Measurements from ENCODE around the gene SLC25A38.
A peak's percentile ranks its signal among the peaks of the same experiment; 100 is the strongest.
"Not testable (repeated sequence)": the region's sequence is repeated elsewhere in the genome, so short reads cannot be mapped to it uniquely, and the experiment has no call there.

Gene SLC25A38

DNA sequence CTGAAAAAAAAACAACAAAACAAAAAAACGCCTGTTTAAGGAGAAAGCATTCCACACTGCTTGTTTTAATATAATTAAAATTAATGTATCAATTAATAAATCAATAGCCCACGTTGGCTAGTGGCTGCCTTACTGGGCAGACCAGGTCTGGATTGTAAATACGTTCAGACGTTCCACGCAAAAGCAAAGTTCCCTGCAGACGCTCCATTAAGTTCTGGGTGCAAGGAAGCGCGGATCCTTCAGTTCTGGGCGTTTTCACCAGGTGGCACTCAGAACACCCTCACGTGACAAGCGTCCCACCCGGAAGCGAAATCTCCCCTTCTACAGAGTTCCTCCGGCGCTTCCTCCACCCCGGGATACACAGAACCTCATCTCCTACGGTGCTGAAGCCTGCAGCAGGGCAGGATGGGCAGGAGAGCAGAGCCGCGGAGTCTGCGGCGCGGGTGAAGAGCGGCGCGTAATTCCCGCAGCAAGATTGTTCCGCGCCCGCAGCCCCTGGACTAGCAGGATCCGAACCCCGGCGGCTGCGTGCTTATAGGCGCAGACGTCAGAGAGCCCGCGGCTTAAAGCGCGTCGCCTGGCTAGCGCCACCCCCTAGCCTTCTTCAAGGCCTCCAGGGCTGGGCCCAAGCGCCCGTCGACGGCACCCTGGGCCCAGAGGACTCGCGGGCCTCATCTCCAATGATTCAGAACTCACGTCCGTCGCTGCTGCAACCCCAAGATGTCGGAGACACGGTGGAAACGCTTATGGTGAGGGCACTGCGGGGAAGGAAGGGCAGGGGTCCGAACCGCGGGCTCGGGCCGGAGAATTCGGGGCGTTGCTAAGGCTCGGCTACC lies at the start of gene SLC25A38:
TSS of gene SLC25A38 (plus strand) at position 326 of the 836 bp plus-strand sequence. CDS start at position 681, 355 bp downstream.
- peak; percentile 80 to 82 for DNase-seq

GRCh38 chr3:39333607-39334006 lies 49.6 kb upstream of the SLC25A38 start:
- DNase-seq = no peak

GRCh38 chr3:39334205-39334604 lies 49.0 kb upstream of the SLC25A38 start:
- no peak for DNase-seq

DNA sequence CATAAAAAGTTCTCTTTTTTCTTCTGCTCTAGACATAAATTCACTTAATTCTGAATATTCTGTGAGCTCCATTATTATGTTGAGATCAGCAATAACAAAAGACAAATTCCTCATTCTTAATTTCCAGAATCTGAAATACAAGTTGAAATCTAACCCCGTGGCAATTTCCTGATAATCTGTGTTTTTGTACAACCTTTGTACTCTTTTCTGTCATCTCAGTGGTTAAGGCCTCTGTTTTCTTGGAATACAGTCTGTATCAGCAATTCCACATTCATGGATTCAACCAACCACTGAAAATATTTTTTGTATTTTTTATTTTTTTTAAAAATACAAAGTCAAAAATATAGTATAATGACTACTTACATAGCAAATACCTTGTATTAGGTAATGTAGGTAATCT lies 45.0 kb upstream of the SLC25A38 start:
- DNase-seq = no peak

DNA sequence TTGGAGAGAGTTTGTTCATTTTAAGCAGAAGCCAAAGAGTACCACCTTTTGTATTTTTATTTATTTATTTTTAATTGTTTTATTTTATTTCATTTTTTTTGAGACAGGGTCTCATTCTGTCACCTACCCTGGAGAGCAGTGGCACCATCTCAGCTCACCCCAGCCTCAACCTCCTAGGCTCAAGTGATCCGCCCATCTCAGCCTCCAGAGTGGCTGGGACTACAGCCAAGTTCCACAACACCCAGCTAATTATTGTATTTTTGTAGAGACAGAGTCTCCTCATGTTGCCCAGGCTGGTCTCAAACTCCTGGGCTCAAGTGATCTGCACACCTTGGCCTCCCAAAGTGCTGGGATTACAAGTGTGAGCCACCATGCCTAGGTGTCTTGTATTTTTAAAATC lies 44.1 kb upstream of the SLC25A38 start:
- no peak for DNase-seq

- no peak for DNase-seq
Observed at GRCh38 chr3:39343076-39343717, 40.0 kb upstream of the SLC25A38 start.

GRCh38 chr3:39343760-39344159 lies 39.4 kb upstream of the SLC25A38 start:
- DNase-seq = no peak

GRCh38 chr3:39344746-39345344 lies 38.3 kb upstream of the SLC25A38 start:
- no peak for DNase-seq

DNA sequence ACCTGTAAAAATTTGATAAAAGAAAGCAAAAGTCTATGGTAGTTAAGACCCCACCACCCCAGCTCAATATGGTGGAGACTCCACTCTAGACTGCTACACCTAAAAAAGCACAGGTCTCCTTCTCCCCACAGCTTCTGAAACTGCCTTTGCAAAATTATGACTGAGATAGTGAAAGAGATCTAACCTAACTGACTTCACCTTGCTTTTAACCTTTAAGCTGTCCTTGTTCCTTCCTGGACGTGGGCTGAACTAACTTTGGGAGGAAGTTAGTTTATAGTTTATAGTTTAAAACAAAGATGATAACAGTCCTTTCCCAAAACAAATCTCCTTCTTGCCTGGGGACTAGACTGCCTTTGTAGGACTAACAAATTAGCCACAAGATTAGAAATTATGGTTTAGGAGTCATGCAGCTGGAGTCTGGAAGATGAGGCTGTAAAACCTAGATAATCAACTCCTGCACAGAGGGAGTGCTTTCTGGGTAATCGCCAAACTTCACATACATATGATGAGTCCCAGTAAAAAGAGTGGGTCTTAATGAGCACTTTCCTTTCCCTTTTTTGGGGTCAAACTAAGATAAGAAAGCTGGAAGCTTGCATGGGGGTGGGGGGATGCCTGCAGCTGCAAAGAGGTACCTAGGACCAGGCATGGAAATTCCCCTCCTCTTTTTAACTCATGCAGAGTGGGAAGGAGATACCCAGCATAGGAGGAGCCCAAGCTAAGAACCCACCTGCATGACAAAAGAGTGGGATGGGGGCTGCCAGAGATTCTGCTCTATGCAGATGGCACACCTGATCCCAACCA lies 36.2 kb upstream of the SLC25A38 start:
- DNase-seq = no peak

- DNase-seq = no peak
Observed at GRCh38 chr3:39347586-39347876, 35.6 kb upstream of the SLC25A38 start.

DNA sequence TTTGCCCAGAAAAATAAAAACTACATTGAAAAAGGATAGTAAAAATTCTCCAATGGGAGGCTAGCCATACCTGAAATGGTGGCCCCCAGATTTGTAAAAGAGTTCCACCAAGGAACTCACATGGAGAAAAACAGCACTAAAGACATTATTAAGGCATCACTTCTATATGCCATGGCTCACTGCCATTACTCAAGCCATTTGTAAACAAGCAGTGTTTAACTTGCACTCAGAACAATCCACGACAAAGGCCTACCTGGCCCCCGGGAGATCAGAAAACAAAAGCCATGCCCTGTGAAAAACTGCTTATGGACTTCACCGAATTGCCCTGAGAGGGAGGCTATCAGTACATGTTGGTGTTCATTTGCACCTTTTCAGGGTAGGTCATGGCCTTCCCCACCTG lies 34.1 kb upstream of the SLC25A38 start:
- DNase-seq = no peak

DNA sequence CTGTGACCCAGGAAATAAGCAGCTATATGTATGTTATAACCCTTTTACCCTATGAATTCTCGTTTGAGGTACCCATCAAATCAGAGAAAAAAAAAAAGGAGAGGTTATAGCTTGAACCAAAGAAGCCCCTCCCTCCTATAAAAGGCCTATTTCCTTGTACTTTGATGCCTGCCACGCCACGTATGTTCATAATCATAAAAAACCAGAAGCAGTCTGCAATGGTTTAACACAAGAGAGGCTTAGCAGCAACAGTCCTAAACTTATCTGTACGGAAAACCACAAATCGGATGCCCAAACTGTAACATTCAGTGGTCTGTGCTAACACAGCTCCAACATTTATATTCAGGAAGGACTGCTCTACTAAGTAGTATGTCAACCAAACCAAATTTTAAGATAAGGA lies 32.5 kb upstream of the SLC25A38 start:
- DNase-seq = no peak

DNA sequence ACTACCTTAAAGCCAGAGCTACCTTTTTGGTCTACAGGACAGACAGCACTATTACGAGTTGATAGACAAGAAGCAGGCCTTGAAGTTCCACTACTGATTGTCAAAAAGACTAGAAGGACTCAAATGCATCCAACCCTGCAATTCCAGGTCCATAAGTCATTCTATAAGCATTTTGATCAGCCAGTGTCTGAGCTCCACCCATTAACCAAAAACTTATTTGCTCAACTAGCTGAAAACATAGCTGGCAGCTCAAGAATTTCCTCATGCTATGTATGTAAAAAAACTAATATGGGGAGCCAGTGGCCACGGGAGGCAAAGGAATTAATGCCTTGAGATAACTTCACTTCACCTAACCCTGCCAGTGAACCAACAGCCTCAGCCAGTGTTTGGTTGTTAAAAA lies 32.0 kb upstream of the SLC25A38 start:
- not testable (repeated sequence) for DNase-seq

GRCh38 chr3:39353168-39353927 lies 29.8 kb upstream of the SLC25A38 start:
- not testable (repeated sequence) for DNase-seq

DNA sequence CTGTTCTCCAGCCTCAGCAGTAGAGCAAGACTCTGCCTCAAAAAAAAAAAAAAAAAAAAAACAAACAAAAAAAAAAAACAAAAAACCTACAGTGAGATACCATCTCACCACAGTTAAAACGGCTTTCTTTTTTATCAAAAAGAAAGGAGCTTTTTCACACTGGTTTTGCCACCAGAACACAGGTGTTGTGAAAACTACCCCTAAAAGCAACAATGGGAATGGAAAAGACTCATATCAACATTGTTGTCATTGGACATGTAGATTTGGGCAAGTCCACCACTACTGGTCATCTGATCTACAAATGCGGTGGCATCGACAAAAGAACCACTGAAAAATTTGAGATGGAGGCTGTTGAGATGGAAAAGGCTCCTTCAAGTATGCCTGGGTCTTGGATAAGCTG lies 24.8 kb upstream of the SLC25A38 start:
- DNase-seq = no peak

GRCh38 chr3:39361252-39361927 lies 21.8 kb upstream of the SLC25A38 start:
- DNase-seq = peak in 1 of 2 donors; percentile 33

DNA sequence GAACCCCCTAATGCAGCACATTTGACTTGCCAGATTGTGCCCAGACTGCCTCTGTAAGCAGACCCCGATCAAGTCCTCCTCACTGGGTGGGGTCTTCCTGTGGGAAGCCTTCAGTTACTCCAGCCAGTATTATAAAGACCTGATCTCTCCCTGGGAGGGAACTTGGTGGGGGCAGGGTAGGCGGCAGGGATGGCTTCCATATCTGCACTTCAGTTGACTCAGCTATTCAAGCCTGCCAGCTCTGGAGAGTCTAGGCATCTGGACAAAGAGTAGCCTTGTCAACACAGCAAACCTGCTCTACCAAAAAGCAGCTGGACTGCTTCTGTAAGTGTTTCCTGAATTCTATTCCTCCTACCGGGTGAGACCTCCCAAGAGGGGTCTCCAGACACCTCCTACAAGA lies 21.0 kb upstream of the SLC25A38 start:
- no peak for DNase-seq

GRCh38 chr3:39362812-39363211 lies 20.4 kb upstream of the SLC25A38 start:
- no peak for DNase-seq

DNA sequence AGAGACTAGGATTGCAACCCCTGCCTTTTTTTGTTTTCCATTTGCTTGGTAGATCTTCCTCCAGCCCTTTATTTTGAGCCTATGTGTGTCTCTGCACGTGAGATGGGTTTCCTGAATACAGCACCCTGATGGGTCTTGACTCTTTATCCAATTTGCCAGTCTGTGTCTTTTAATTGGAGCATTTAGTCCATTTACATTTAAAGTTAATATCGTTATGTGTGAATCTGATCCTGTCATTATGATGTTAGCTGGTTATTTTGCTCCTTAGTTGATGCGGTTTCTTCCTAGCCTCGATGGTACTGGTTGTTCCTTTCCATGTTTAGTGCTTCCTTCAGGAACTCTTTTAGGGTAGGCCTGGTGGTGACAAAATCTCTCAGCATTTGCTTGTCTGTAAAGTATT lies 12.7 kb upstream of the SLC25A38 start:
- DNase-seq = not testable (repeated sequence)

DNA sequence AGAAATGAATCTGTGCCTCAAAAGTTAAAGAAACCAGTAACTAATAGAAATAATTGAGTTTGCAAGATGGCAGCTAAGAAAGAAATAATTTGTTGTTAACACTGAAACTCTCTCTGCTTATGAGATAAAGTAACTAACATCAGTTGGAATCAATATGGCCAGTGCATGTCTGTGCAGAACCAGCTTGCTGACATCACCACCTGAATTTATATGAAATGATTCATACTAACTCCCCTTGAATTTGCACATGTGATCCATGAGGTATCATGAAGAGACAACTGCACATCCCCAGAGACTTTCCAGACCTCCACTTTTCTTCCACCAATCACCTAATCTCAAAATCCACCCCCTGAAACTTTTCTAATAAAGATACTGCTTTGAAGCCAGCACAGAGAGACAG lies 10.3 kb upstream of the SLC25A38 start:
- DNase-seq = no peak

GRCh38 chr3:39376959-39377634 lies 6.1 kb upstream of the SLC25A38 start:
- no peak for DNase-seq

Measured in stimulated activated CD4-positive, alpha-beta T cell treated with anti-CD3 and anti-CD28 coated beads, Interleukin-2, amount 100 ng/mL, for 24 hours (primary cell).